ENCODE results near the gene ADAM8.
"Not testable (repeated sequence)": the region's sequence is repeated elsewhere in the genome, so short reads cannot be mapped to it uniquely, and the experiment has no call there.

The ADAM8 gene

DNA sequence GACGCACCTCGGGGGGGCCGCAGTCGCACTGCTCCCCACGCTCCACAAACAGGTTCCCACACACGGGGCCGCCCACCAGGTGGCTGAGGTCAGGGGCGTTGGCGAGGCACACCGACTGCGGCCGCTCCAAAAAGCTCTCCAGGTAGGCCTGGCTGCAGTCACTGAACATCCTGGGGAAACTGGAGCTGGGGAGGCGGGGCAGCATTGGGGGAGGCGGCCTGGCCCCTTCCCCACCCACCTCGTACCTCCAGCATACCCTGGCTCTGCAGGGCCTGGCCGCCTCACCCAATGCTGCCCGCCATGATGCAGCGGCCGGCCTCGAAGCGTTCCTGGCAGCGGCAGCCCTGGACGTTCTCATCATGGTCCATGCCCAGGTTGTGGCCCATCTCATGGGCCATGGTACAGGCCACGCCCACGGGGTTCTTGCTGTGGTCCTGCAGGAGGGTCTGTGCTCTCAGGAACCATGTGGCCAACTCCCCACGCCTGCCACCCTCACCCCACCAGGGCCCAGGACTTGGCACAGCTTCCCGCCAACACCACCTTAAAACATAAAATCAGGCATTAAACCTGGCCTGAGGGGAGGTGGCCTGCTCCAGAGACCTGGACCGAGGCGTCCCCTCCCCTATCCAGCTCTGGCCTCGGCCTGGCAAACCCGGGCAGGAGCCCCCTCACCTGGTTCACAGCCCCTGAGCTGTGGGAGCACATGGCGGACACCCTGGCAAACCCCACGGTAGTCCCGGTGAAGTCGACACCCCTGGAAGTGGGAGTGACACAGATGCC lies 5.0 kb downstream of the ADAM8 start:
- Histone ChIP-seq H3K36me3 (ENCODE audit: insufficient read depth, low read depth, low read length) (no peaks in the 10 kb centered on the region), H3K9me3 (ENCODE audit: insufficient read depth, low read depth, low read length) (no peaks in the 10 kb centered on the region), H3K27me3 (ENCODE audit: insufficient read depth, low read length) (peaks cover 17% of the 10 kb centered on the region), H3K4me3 (ENCODE audit: low read length) (no peak overlapping the region), H3K9ac (ENCODE audit: low read depth, low read length) (no peak overlapping the region), H3K27ac (ENCODE audit: low read length) (no peak overlapping the region), H3K4me1 (ENCODE audit: insufficient read depth, low read length) (no peaks in the 10 kb centered on the region)

DNA sequence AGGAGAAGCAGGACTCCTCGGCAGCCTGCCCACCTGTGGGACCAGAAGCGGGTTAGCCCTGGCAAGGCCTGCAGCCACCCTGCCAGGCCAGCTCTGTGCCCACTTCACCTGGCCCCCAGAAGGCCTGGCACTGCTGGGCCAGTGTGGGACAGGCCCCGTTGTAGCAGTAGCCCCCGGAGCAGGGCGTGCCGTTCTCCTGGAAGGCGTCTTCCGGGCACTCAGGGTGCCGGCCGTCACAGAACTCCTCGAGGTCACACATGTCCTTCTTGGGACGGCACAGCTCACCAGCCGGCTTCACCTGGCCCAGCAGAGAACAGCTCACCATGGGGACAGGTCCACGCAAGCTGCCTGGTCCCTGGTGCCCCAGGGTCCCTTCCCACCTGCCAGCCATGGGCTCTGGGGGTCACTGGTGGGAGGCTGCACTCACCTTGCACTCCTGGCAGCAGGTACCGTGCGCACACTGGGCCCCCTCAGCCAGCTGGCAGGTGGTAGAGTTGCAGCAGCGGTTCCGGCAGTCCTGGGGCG lies 5.8 kb downstream of the ADAM8 start:
- H3K27me3 ChIP-seq (ENCODE audit: insufficient read depth, low read length), result peaks cover 8% of the 10 kb centered on the region
- no peak overlapping the region for H3K27ac ChIP-seq (ENCODE audit: low read length)
- no peaks in the 10 kb centered on the region for H3K9me3 ChIP-seq (ENCODE audit: insufficient read depth, low read depth, low read length)
- no peak overlapping the region for H3K9ac ChIP-seq (ENCODE audit: low read depth, low read length)
- no peaks in the 10 kb centered on the region for H3K4me1 ChIP-seq (ENCODE audit: insufficient read depth, low read length)
- H3K36me3 ChIP-seq (ENCODE audit: insufficient read depth, low read depth, low read length), result no peaks in the 10 kb centered on the region
- H3K4me3 ChIP-seq (ENCODE audit: low read length), result no peak overlapping the region

DNA sequence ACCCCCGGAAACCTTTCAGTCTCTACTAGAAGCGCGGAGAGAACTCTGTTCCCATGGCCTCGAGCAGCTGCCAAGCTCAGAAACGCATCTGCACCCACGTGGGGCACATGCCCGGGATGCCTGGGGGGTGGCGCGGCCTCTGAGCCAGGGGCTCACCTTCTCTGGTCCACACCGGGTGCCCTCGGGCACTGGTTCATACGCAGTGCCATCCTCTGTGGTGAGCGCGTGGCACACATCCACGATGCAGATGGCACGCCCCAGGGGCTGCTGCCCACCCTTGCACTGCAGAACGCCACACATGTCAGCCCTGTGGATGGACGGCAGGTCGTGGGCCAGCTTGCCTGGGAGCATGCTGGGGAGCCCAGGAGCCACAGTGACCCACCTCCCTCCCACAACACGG lies 6.5 kb downstream of the ADAM8 start:
- H3K4me1 ChIP-seq (ENCODE audit: insufficient read depth, low read length), result no peaks in the 10 kb centered on the region
- no peaks in the 10 kb centered on the region for H3K9me3 ChIP-seq (ENCODE audit: insufficient read depth, low read depth, low read length)
- no peak overlapping the region for H3K9ac ChIP-seq (ENCODE audit: low read depth, low read length)
- no peak overlapping the region for H3K27ac ChIP-seq (ENCODE audit: low read length)
- H3K4me3 ChIP-seq (ENCODE audit: low read length), result no peak overlapping the region
- peaks cover 2% of the 10 kb centered on the region; the same call in 1 of the 2 replicates for H3K27me3 ChIP-seq (ENCODE audit: insufficient read depth, low read length)
- no peaks in the 10 kb centered on the region for H3K36me3 ChIP-seq (ENCODE audit: insufficient read depth, low read depth, low read length)

DNA sequence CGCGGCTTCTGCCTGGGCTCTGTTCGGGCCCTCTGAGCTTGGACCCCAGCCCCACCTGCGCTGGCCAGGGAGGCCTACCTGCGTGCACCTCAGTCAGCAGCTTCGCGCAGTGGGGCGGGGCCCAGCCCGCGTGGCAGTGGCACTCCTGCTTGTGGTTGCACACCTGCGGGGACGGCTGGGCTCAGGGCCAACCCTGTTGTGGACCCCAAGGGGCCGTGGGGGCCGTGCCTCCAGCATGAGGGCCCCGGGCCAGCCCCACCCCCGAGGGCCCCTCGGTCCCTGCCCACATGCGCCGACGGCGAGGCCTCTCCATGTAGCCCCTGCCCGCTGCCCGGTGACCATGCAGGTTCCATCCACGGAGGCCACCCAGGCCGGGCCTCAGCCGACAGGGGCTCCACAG lies 7.3 kb downstream of the ADAM8 start:
- H3K9me3 ChIP-seq (ENCODE audit: insufficient read depth, low read depth, low read length), result no peaks in the 10 kb centered on the region

DNA sequence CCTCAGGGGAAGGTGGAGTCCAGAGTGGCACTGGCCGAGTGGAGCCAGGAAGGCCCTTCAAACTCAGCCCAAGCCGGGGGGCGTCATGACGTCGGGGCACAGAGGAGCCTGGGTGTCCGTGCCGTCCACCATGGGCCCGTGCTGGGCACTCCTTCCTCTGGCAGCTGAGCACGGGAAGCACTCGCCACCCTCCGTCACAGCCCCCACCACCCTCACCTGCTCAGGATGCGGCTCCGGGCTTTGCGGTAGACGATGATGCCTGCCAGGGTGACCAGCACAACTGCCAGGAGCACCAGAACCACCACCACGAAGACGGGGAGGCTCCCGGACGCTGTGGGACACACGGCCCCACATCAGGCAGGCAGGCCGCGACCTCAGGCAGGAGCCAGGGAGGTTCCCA lies 8.1 kb downstream of the ADAM8 start:
- H3K4me3 ChIP-seq (ENCODE audit: low read length), result no peak overlapping the region
- no peaks in the 10 kb centered on the region for H3K36me3 ChIP-seq (ENCODE audit: insufficient read depth, low read depth, low read length)
- no peak overlapping the region for H3K27ac ChIP-seq (ENCODE audit: low read length)
- no peak overlapping the region for H3K9ac ChIP-seq (ENCODE audit: low read depth, low read length)
- no peaks in the 10 kb centered on the region for H3K4me1 ChIP-seq (ENCODE audit: insufficient read depth, low read length)
- no peaks in the 10 kb centered on the region for H3K9me3 ChIP-seq (ENCODE audit: insufficient read depth, low read depth, low read length)
- peaks cover 4% of the 10 kb centered on the region; the same call in 1 of the 2 replicates for H3K27me3 ChIP-seq (ENCODE audit: insufficient read depth, low read length)

More for the DNA sequence above, 7.3 kb downstream of the ADAM8 start:
- no peaks in the 10 kb centered on the region for H3K36me3 ChIP-seq (ENCODE audit: insufficient read depth, low read depth, low read length)
- H3K27ac ChIP-seq (ENCODE audit: low read length), result no peak overlapping the region
- no peaks in the 10 kb centered on the region for H3K4me1 ChIP-seq (ENCODE audit: insufficient read depth, low read length)
- H3K9ac ChIP-seq (ENCODE audit: low read depth, low read length), result no peak overlapping the region
- no peak overlapping the region for H3K4me3 ChIP-seq (ENCODE audit: low read length)
- no peaks in the 10 kb centered on the region for H3K27me3 ChIP-seq (ENCODE audit: insufficient read depth, low read length)

DNA sequence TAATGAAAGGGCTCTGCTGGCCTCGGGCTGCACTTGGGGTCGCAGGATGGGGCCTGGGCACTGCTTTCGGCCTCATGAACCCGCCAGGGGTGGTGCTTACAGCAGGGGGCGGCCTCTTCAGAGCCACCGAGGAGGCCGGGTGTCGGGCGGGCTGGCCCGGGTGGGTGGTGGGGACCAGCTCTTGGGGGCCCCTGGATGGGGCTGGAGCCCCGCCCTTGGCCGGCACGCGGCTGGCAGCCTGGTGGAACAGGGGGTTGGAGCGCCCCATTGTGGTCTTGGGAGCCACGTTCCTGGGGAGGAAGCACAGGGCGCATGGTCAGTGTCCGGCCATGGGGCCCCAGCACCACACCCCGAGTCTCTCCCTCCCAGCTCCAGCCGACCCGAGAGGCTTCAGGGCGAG lies 8.8 kb downstream of the ADAM8 start:
- Histone ChIP-seq H3K36me3 (ENCODE audit: insufficient read depth, low read depth, low read length) (no peaks in the 10 kb centered on the region), H3K27ac (ENCODE audit: low read length) (no peak overlapping the region), H3K9ac (ENCODE audit: low read depth, low read length) (no peak overlapping the region), H3K27me3 (ENCODE audit: insufficient read depth, low read length) (peaks cover 11% of the 10 kb centered on the region), H3K4me3 (ENCODE audit: low read length) (no peak overlapping the region), H3K4me1 (ENCODE audit: insufficient read depth, low read length) (no peaks in the 10 kb centered on the region), H3K9me3 (ENCODE audit: insufficient read depth, low read depth, low read length) (no peaks in the 10 kb centered on the region)

DNA sequence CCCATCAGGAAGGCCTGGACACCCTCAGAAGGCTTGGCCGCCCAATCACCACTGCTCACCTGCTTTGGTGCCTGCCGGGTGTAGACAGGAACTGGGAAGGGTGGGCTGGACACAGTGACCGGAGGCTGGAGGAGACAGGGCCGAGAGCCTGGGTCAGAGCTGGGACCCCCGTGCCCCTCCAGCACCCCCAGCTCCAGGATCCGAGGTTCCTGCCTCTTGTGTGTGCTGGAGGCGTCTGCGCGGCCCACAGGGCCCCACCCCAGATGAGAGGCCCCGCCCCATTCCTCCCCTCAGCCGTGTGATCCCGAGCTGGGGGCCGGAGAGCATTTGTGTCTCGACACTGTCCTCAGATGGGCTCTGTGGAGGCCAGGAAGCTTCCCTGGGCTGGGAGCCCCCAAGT lies 9.4 kb downstream of the ADAM8 start:
- Histone ChIP-seq H3K4me1 (ENCODE audit: insufficient read depth, low read length) (no peaks in the 10 kb centered on the region), H3K9ac (ENCODE audit: low read depth, low read length) (no peak overlapping the region), H3K4me3 (ENCODE audit: low read length) (no peak overlapping the region), H3K27me3 (ENCODE audit: insufficient read depth, low read length) (peaks cover 16% of the 10 kb centered on the region), H3K9me3 (ENCODE audit: insufficient read depth, low read depth, low read length) (no peaks in the 10 kb centered on the region), H3K27ac (ENCODE audit: low read length) (no peak overlapping the region), H3K36me3 (ENCODE audit: insufficient read depth, low read depth, low read length) (no peaks in the 10 kb centered on the region)

DNA sequence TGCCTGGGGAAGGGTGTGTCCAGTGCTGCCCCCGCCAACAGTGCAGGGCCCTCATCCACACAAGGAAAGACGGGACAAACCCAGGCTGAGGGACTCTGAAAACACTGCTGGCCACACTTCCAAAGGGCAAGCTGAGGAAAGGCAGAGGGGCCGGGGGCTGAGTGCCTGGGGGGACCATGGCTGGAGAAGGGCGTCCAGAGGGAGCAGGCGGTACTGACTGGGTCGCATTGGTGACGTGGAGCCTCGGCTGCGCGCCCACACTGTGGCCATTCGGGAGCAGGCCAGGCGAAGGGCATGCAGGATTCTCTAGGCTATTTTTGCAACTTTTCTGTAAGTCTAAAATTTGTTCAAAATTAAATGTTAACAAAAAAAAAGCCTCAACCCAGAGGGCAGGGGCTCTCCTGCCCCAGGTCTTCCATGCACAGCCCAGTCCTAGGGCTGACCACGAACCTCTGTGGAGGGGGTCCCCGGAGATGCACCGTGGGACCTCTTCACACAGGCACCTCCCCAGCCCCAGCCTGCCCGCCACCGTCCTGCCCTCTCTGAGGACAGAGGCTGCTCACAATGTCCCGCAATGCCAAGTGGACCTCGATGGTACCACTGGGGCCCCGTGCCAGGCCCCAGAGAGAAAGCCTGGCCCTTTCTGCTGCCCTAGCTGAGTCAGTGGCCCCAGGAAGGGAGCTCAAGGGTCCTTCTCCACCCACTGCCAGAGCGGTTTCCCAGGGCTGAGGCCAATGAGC lies 10.4 kb downstream of the ADAM8 start:
- H3K9me3 ChIP-seq (ENCODE audit: insufficient read depth, low read depth, low read length), result no peaks in the 10 kb centered on the region
- no peak overlapping the region for H3K9ac ChIP-seq (ENCODE audit: low read depth, low read length)
- H3K4me1 ChIP-seq (ENCODE audit: insufficient read depth, low read length), result no peaks in the 10 kb centered on the region
- no peaks in the 10 kb centered on the region for H3K36me3 ChIP-seq (ENCODE audit: insufficient read depth, low read depth, low read length)
- H3K4me3 ChIP-seq (ENCODE audit: low read length), result no peak overlapping the region
- H3K27ac ChIP-seq (ENCODE audit: low read length), result no peak overlapping the region
- peaks cover 19% of the 10 kb centered on the region for H3K27me3 ChIP-seq (ENCODE audit: insufficient read depth, low read length)

DNA sequence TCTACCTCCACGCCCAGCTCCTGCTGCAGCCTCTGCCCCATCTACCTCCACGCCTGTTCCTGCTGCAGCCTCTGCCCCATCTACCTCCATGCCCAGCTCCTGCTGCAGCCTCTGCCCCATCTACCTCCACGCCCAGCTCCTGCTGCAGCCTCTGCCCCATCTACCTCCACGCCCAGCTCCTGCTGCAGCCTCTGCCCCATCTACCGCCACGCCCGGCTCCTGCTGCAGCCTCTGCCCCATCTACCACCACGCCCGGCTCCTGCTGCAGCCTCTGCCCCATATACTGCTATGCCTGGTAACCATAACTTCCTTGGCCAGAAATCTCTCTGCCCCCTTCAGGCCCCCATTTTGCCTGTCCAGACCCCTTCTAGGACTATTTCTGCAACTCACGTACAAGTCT lies 11.6 kb downstream of the ADAM8 start:
- peaks cover 23% of the 10 kb centered on the region for H3K27me3 ChIP-seq (ENCODE audit: insufficient read depth, low read length)
- not testable (repeated sequence) for H3K4me1 ChIP-seq (ENCODE audit: insufficient read depth, low read length); H3K27ac ChIP-seq (ENCODE audit: low read length); H3K9ac ChIP-seq (ENCODE audit: low read depth, low read length); H3K9me3 ChIP-seq (ENCODE audit: insufficient read depth, low read depth, low read length); H3K36me3 ChIP-seq (ENCODE audit: insufficient read depth, low read depth, low read length); H3K4me3 ChIP-seq (ENCODE audit: low read length)

DNA sequence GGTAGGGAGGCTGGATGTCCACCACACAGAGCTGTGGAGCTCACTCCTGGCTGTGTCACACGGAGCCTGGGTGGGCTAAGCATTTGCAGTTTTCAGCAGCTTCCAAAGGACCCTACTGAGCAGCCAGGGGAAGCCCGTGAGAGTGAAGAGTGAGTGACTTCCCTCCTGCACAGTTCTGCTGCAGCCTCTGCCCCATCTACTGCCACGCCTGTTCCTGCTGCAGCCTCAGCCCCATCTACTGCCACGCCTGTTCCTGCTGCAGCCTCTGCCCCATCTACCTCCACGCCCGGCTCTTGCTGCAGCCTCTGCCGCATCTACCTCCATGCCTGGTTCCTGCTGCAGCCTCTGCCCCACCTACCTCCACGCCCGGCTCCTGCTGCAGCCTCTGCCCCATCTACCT lies 12.2 kb downstream of the ADAM8 start:
- no peak overlapping the region for H3K4me3 ChIP-seq (ENCODE audit: low read length)
- H3K36me3 ChIP-seq (ENCODE audit: insufficient read depth, low read depth, low read length), result no peaks in the 10 kb centered on the region
- no peak overlapping the region for H3K9ac ChIP-seq (ENCODE audit: low read depth, low read length)
- H3K27me3 ChIP-seq (ENCODE audit: insufficient read depth, low read length), result peaks cover 28% of the 10 kb centered on the region
- no peaks in the 10 kb centered on the region for H3K9me3 ChIP-seq (ENCODE audit: insufficient read depth, low read depth, low read length)
- no peaks in the 10 kb centered on the region for H3K4me1 ChIP-seq (ENCODE audit: insufficient read depth, low read length)
- no peak overlapping the region for H3K27ac ChIP-seq (ENCODE audit: low read length)

DNA sequence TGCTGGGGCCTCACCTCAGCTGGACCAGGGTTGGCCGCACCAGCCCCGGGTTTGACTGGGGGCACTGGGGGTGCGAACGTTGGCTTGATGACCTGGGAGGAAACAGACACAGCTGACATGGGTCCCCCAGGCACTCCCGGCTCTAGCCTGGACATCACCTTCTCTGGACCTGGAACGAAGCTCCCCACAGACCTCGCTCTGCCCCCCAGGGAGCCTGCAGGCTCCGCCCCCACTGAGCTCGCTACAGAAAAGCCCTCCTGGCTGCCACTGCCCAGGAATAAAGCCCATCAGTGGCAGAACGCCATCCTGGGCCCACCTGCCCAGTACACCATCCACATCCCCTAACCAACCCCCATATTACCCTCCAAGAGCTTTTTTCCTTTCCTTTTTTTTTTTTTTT lies 13.0 kb downstream of the ADAM8 start:
- Histone ChIP-seq H3K9me3 (ENCODE audit: insufficient read depth, low read depth, low read length) (no peaks in the 10 kb centered on the region), H3K4me1 (ENCODE audit: insufficient read depth, low read length) (no peaks in the 10 kb centered on the region), H3K27ac (ENCODE audit: low read length) (no peak overlapping the region)

DNA sequence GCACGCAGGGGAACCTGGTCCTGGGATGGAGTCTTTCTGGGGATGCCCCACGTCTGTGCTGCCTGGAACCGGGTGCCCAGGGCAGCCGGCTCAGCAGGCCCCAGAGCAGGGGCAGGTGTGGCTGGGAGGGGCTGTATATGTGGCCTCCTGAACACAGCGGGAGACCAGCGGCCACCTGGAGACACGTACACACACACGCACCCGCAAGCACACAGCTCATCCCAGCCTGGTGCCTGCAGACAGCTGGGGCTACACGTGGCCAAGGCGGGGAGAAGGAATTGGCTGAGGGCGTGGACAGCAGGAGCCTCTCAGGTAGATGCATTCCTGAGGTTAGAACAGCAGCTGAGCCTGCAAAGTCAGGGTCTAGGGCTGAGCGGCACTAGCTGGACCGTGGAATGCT lies 14.0 kb downstream of the ADAM8 start:
- no peak overlapping the region for H3K9ac ChIP-seq (ENCODE audit: low read depth, low read length)

More for the DNA sequence above, 13.0 kb downstream of the ADAM8 start:
- Histone ChIP-seq H3K27me3 (ENCODE audit: insufficient read depth, low read length) (peaks cover 28% of the 10 kb centered on the region), H3K9ac (ENCODE audit: low read depth, low read length) (no peak overlapping the region), H3K4me3 (ENCODE audit: low read length) (no peak overlapping the region), H3K36me3 (ENCODE audit: insufficient read depth, low read depth, low read length) (no peaks in the 10 kb centered on the region)

More for the DNA sequence above, 14.0 kb downstream of the ADAM8 start:
- Histone ChIP-seq H3K36me3 (ENCODE audit: insufficient read depth, low read depth, low read length) (no peaks in the 10 kb centered on the region), H3K27ac (ENCODE audit: low read length) (no peak overlapping the region), H3K4me3 (ENCODE audit: low read length) (no peak overlapping the region), H3K27me3 (ENCODE audit: insufficient read depth, low read length) (peaks cover 28% of the 10 kb centered on the region), H3K4me1 (ENCODE audit: insufficient read depth, low read length) (no peaks in the 10 kb centered on the region), H3K9me3 (ENCODE audit: insufficient read depth, low read depth, low read length) (no peaks in the 10 kb centered on the region)

All from iPS-20b (cell line).